Sigmoid colon (tissue), 7 donors: Measurements from ENCODE around the gene ADRA2B. TPM values are rescaled to one million over a fixed set of nuclear protein-coding genes. Genes with fewer than 3 reads are reported as not detected.
"Not testable (repeated sequence)": the region's sequence is repeated elsewhere in the genome, so short reads cannot be mapped to it uniquely, and the experiment has no call there.

ENCODE experiments used
- DNase-seq: peaks from one replicate; pipeline ENCODE4 v3.0.0-alpha.2; 2019
- H3K27ac ChIP-seq, 4 donors: fragments of 200-600 bp; sonication (generic); one replicate each; pipeline ENCODE4 v1.5.1; 2016 to 2019; ENCODE audit warnings: mild to moderate bottlenecking in 1 of 4
- H3K27me3 ChIP-seq, 3 donors: fragments of 200-600 bp; sonication (generic); one replicate each; pipeline ENCODE4 v1.5.1; 2019; ENCODE audit warnings: mild to moderate bottlenecking in 1 of 3
- H3K36me3 ChIP-seq, 4 donors: fragments of 200-600 bp; sonication (generic); one replicate each; pipeline ENCODE4 v1.5.1; 2016 to 2019
- H3K4me1 ChIP-seq, 4 donors: fragments of 200-600 bp; sonication (generic); one replicate each; pipeline ENCODE4 v1.5.1; 2017 to 2019
- H3K4me3 ChIP-seq, 4 donors: fragments of 200-600 bp; sonication (generic); one replicate each; pipeline ENCODE4 v1.5.1; 2017 to 2019; ENCODE audit warnings: mild to moderate bottlenecking in 2 of 4, moderate library complexity in 1 of 4
- H3K9me3 ChIP-seq, 4 donors: fragments of 200-600 bp in 3 of 4; sonication (generic) in 3 of 4; one replicate each; pipeline versions ENCODE4 v1.5.1 to v1.6.1; 2013 to 2019
- CTCF ChIP-seq, 4 experiments: fragments of 450-650 bp in 3 of 4; fragments of 200-600 bp in 1 of 4; IDR thresholded peaks; one replicate each; pipeline ENCODE4 v1.5.1; 2016 to 2019; ENCODE audit warnings: antibody characterized with exemption in 4 of 4, mild to moderate bottlenecking in 3 of 4, moderate library complexity in 2 of 4
- EP300 ChIP-seq, 4 donors: sonication (generic); formaldehyde crosslinking; IDR thresholded peaks; one replicate each; pipeline ENCODE4 v1.6.1; 2017; ENCODE audit warnings: antibody characterized with exemption in 4 of 4
- POLR2A ChIP-seq, 2 donors: fragments of 450-650 bp; IDR thresholded peaks; one replicate each; pipeline ENCODE4 v1.6.1; 2016; ENCODE audit warnings: antibody characterized with exemption in 2 of 2, mild to moderate bottlenecking in 2 of 2, moderate library complexity in 2 of 2
- POLR2AphosphoS5 ChIP-seq, 4 donors: sonication (generic); formaldehyde crosslinking; IDR thresholded peaks; one replicate each; pipeline ENCODE4 v1.6.1; 2017; ENCODE audit warnings: antibody characterized with exemption in 4 of 4
- WGBS, 2 donors: extraction: QIAGEN DNeasy Blood & Tissue Kit; methylation state at CpG; one replicate each; pipeline ENCODE4 v1.1.7; 2013; 5-methylcytosine and 5-hydroxymethylcytosine counted together
- intact Hi-C: fragments of 100-400 bp; cut with DNase I; formaldehyde crosslinking; loops from one replicate; pipeline ENCODE4 v1.15.1; 2023
- polyA plus RNA-seq, 3 donors: library from polyadenylated mRNA; stranded (reverse); fragments of 200-250 nt; gene quantifications; one replicate each; pipeline ENCODE4 v1.2.3, GENCODE V29; 2013
- total RNA-seq, 4 donors: library from RNA; depleted of rRNA; stranded (reverse); fragments of >200 nt; gene quantifications; one replicate each; pipeline ENCODE4 v1.1.0, GENCODE V29; 2016
- donor health status: healthy with polysubstance abuse.
- donor health status: Bipolar disorder and iron deficiency.
- donor health status: healthy.

The ADRA2B gene
- total and polyA plus RNA-seq, 7 donors: under 0.01 to 1.4 (median 0.54) TPM; not detected in 1

- Histone ChIP-seq H3K36me3 (no peaks in the 10 kb centered on the region), H3K4me1 (peaks cover 0 to 17% (median 15%) of the 10 kb centered on the region in 4 donors), H3K27ac (no peak overlapping the region), H3K4me3 (peak overlapping the region in 3 of 4 donors; percentile 52 to 70 (median 62)), H3K27me3 (peaks cover 0 to 7% (median 0%) of the 10 kb centered on the region in 3 donors), H3K9me3 (no peaks in the 10 kb centered on the region)
- TF ChIP-seq CTCF (IDR thresholded peaks at IDR 0.05) (no peak), POLR2AphosphoS5 (IDR thresholded peaks at IDR 0.05) (no peak), POLR2A (IDR thresholded peaks at IDR 0.05) (no peak), EP300 (IDR thresholded peaks at IDR 0.05) (no peak)
- intact Hi-C loops: loop anchor here (5.0 kb wide), 1 partner anchor 118 kb away; no protein-coding TSS in a partner anchor
- WGBS, 2 donors: 67 to 80% methylated on average over 23 of the region's 23 CpGs
- DNase-seq: peak; percentile 59
Observed at GRCh38 chr2:96143848-96144480, 27.6 kb upstream of the ADRA2B start.

GRCh38 chr2:96143231-96143847, 27.0 kb upstream of the ADRA2B start:
- Histone ChIP-seq H3K36me3 (no peaks in the 10 kb centered on the region), H3K9me3 (no peaks in the 10 kb centered on the region), H3K4me1 (peaks cover 0 to 17% (median 14%) of the 10 kb centered on the region in 4 donors), H3K4me3 (no peak overlapping the region), H3K27ac (no peak overlapping the region), H3K27me3 (peaks cover 0 to under 1% (median 0%) of the 10 kb centered on the region in 3 donors)
- WGBS, 2 donors: 69 to 72% methylated on average over 10 of the region's 10 CpGs
- intact Hi-C loops: loop anchor here (5.0 kb wide), 1 partner anchor 119 kb away; no protein-coding TSS in a partner anchor
- TF ChIP-seq EP300 (IDR thresholded peaks at IDR 0.05) (no peak), POLR2A (IDR thresholded peaks at IDR 0.05) (no peak), CTCF (IDR thresholded peaks at IDR 0.05) (no peak), POLR2AphosphoS5 (IDR thresholded peaks at IDR 0.05) (no peak)
- DNase-seq: peak; percentile 56

GRCh38 chr2:96142217-96143113, 26.1 kb upstream of the ADRA2B start:
- Histone ChIP-seq H3K4me3 (no peak overlapping the region), H3K36me3 (no peaks in the 10 kb centered on the region), H3K27me3 (peaks cover 0 to 3% (median 0%) of the 10 kb centered on the region in 3 donors), H3K9me3 (no peaks in the 10 kb centered on the region), H3K27ac (no peak overlapping the region), H3K4me1 (peaks cover 0 to 17% (median 13%) of the 10 kb centered on the region in 4 donors)
- intact Hi-C loops: loop anchor here (5.0 kb wide), 1 partner anchor 120 kb away; no protein-coding TSS in a partner anchor
- peak; percentile 33 for DNase-seq
- WGBS, 2 donors: 79 to 86% methylated on average over 26 of the region's 26 CpGs
- TF ChIP-seq POLR2A (IDR thresholded peaks at IDR 0.05) (no peak), POLR2AphosphoS5 (IDR thresholded peaks at IDR 0.05) (no peak), CTCF (IDR thresholded peaks at IDR 0.05) (no peak), EP300 (IDR thresholded peaks at IDR 0.05) (no peak)

- Histone ChIP-seq H3K27me3 (peaks cover 0 to 10% (median 0%) of the 10 kb centered on the region in 3 donors), H3K4me1 (peaks cover 0 to 17% (median 13%) of the 10 kb centered on the region in 4 donors)
- WGBS, 2 donors: 93 to 96% methylated on average over 5 of the region's 5 CpGs
- not testable (repeated sequence) for DNase-seq, H3K9me3 ChIP-seq, H3K4me3 ChIP-seq, H3K27ac ChIP-seq, H3K36me3 ChIP-seq
- intact Hi-C loops: loop anchor here (5.0 kb wide), 1 partner anchor 121 kb away; no protein-coding TSS in a partner anchor
Observed at GRCh38 chr2:96141624-96141967, 25.2 kb upstream of the ADRA2B start.
